ENCODE data around the gene MTIF3.

The MTIF3 gene

GRCh38 chr13:27425918-27426630 is 24.3 kb downstream of the MTIF3 start:
- peak overlapping the region; percentile 75 to 78 for H3K4me3 ChIP-seq (ENCODE audit: low read depth in 1 of 2, low read length in 2 of 2)
- peak overlapping the region; percentile 83 for H3K27ac ChIP-seq (ENCODE audit: low read depth, low read length)
- peaks cover 36% of the 10 kb centered on the region for H3K4me1 ChIP-seq (ENCODE audit: insufficient read depth, low read length)

GRCh38 chr13:27425158-27425917 is 25.0 kb downstream of the MTIF3 start:
- H3K4me1 ChIP-seq (ENCODE audit: insufficient read depth, low read length): peaks cover 36% of the 10 kb centered on the region
- no peaks in the 10 kb centered on the region for H3K27me3 ChIP-seq (ENCODE audit: control insufficient read depth in 1 of 2, insufficient read depth in 2 of 2, low read length in 2 of 2)
- H3K9ac ChIP-seq (ENCODE audit: low read length): peak overlapping the region; percentile 66
- H3K9me3 ChIP-seq (ENCODE audit: low read length): no peaks in the 10 kb centered on the region
- peaks cover 20% of the 10 kb centered on the region for H3K36me3 ChIP-seq (ENCODE audit: insufficient read depth, low read length)
- H3K27ac ChIP-seq (ENCODE audit: low read depth, low read length): peak overlapping the region; percentile 83
- H3K4me3 ChIP-seq (ENCODE audit: low read depth in 1 of 2, low read length in 2 of 2): peak overlapping the region; percentile 75 to 78

More at GRCh38 chr13:27425918-27426630, 24.3 kb downstream of the MTIF3 start:
- Histone ChIP-seq H3K36me3 (ENCODE audit: insufficient read depth, low read length) (peaks cover 28% of the 10 kb centered on the region), H3K27me3 (ENCODE audit: control insufficient read depth in 1 of 2, insufficient read depth in 2 of 2, low read length in 2 of 2) (no peaks in the 10 kb centered on the region), H3K9me3 (ENCODE audit: low read length) (no peaks in the 10 kb centered on the region), H3K9ac (ENCODE audit: low read length) (peak overlapping the region; percentile 66)

- H3K27ac ChIP-seq (ENCODE audit: low read depth, low read length): peak within 1 kb of the TSS; percentile 93
- H3K9me3 ChIP-seq (ENCODE audit: low read length): no peaks in the 10 kb centered on the region
- H3K9ac ChIP-seq (ENCODE audit: low read length): peak within 1 kb of the TSS; percentile 66
- H3K27me3 ChIP-seq (ENCODE audit: control insufficient read depth in 1 of 2, insufficient read depth in 2 of 2, low read length in 2 of 2): no peaks in the 10 kb centered on the region
- peaks cover 36% of the 10 kb centered on the region for H3K4me1 ChIP-seq (ENCODE audit: insufficient read depth, low read length)
- H3K36me3 ChIP-seq (ENCODE audit: insufficient read depth, low read length): peaks cover 13% of the 10 kb centered on the region
- H3K4me3 ChIP-seq (ENCODE audit: low read depth in 1 of 2, low read length in 2 of 2): peak within 1 kb of the TSS; percentile 75 to 78
These were observed 25.9 kb downstream of the MTIF3 start, which contains the start of gene GTF3A for GRCh38 chr13:27424246-27425157. Gene GTF3A, plus strand, starts transcription at chr13:27424619.

- no peak overlapping the region for H3K27ac ChIP-seq (ENCODE audit: low read depth, low read length)
- no peaks in the 10 kb centered on the region for H3K9me3 ChIP-seq (ENCODE audit: low read length)
- no peaks in the 10 kb centered on the region for H3K27me3 ChIP-seq (ENCODE audit: control insufficient read depth in 1 of 2, insufficient read depth in 2 of 2, low read length in 2 of 2)
- no peak overlapping the region for H3K9ac ChIP-seq (ENCODE audit: low read length)
- peaks cover 4% of the 10 kb centered on the region for H3K36me3 ChIP-seq (ENCODE audit: insufficient read depth, low read length)
- H3K4me3 ChIP-seq (ENCODE audit: low read depth in 1 of 2, low read length in 2 of 2): peak overlapping the region in 1 of 2 donors; percentile 78
- H3K4me1 ChIP-seq (ENCODE audit: insufficient read depth, low read length): peaks cover 36% of the 10 kb centered on the region
These were observed 27.0 kb downstream of the MTIF3 start for GRCh38 chr13:27423333-27423732.

- H3K9ac ChIP-seq (ENCODE audit: low read length): no peak overlapping the region
- H3K27me3 ChIP-seq (ENCODE audit: control insufficient read depth in 1 of 2, insufficient read depth in 2 of 2, low read length in 2 of 2): no peaks in the 10 kb centered on the region
- no peak overlapping the region for H3K27ac ChIP-seq (ENCODE audit: low read depth, low read length)
- no peak overlapping the region for H3K4me3 ChIP-seq (ENCODE audit: low read depth in 1 of 2, low read length in 2 of 2)
- no peaks in the 10 kb centered on the region for H3K36me3 ChIP-seq (ENCODE audit: insufficient read depth, low read length)
- peaks cover 22% of the 10 kb centered on the region for H3K4me1 ChIP-seq (ENCODE audit: insufficient read depth, low read length)
- H3K9me3 ChIP-seq (ENCODE audit: low read length): no peaks in the 10 kb centered on the region
These were observed 29.1 kb downstream of the MTIF3 start for GRCh38 chr13:27421101-27421871.

GRCh38 chr13:27419328-27419727 is 31.0 kb downstream of the MTIF3 start:
- H3K9ac ChIP-seq (ENCODE audit: low read length): no peak overlapping the region
- H3K27me3 ChIP-seq (ENCODE audit: control insufficient read depth in 1 of 2, insufficient read depth in 2 of 2, low read length in 2 of 2): no peaks in the 10 kb centered on the region
- H3K4me1 ChIP-seq (ENCODE audit: insufficient read depth, low read length): peaks cover 8% of the 10 kb centered on the region
- H3K9me3 ChIP-seq (ENCODE audit: low read length): no peaks in the 10 kb centered on the region
- no peak overlapping the region for H3K27ac ChIP-seq (ENCODE audit: low read depth, low read length)
- H3K36me3 ChIP-seq (ENCODE audit: insufficient read depth, low read length): no peaks in the 10 kb centered on the region
- H3K4me3 ChIP-seq (ENCODE audit: low read depth in 1 of 2, low read length in 2 of 2): no peak overlapping the region

GRCh38 chr13:27415116-27415515 is 35.2 kb downstream of the MTIF3 start:
- Histone ChIP-seq H3K9me3 (ENCODE audit: low read length) (no peaks in the 10 kb centered on the region), H3K4me1 (ENCODE audit: insufficient read depth, low read length) (no peaks in the 10 kb centered on the region), H3K9ac (ENCODE audit: low read length) (no peak overlapping the region), H3K27me3 (ENCODE audit: control insufficient read depth in 1 of 2, insufficient read depth in 2 of 2, low read length in 2 of 2) (no peaks in the 10 kb centered on the region), H3K27ac (ENCODE audit: low read depth, low read length) (no peak overlapping the region), H3K36me3 (ENCODE audit: insufficient read depth, low read length) (no peaks in the 10 kb centered on the region), H3K4me3 (ENCODE audit: low read depth in 1 of 2, low read length in 2 of 2) (no peak overlapping the region)

- no peak overlapping the region for H3K9ac ChIP-seq (ENCODE audit: low read length)
- no peaks in the 10 kb centered on the region for H3K4me1 ChIP-seq (ENCODE audit: insufficient read depth, low read length)
- H3K36me3 ChIP-seq (ENCODE audit: insufficient read depth, low read length): no peaks in the 10 kb centered on the region
- H3K9me3 ChIP-seq (ENCODE audit: low read length): no peaks in the 10 kb centered on the region
- H3K27me3 ChIP-seq (ENCODE audit: control insufficient read depth in 1 of 2, insufficient read depth in 2 of 2, low read length in 2 of 2): peaks cover 0 to 4% of the 10 kb centered on the region in 2 donors
- H3K27ac ChIP-seq (ENCODE audit: low read depth, low read length): no peak overlapping the region
- no peak overlapping the region for H3K4me3 ChIP-seq (ENCODE audit: low read depth in 1 of 2, low read length in 2 of 2)
These were observed 39.0 kb downstream of the MTIF3 start for GRCh38 chr13:27411341-27411740.

GRCh38 chr13:27409013-27409412 is 41.4 kb downstream of the MTIF3 start:
- Histone ChIP-seq H3K4me1 (ENCODE audit: insufficient read depth, low read length) (peaks cover 3% of the 10 kb centered on the region), H3K9ac (ENCODE audit: low read length) (no peak overlapping the region), H3K9me3 (ENCODE audit: low read length) (no peaks in the 10 kb centered on the region), H3K36me3 (ENCODE audit: insufficient read depth, low read length) (no peaks in the 10 kb centered on the region), H3K27me3 (ENCODE audit: control insufficient read depth in 1 of 2, insufficient read depth in 2 of 2, low read length in 2 of 2) (peaks cover 0 to 4% of the 10 kb centered on the region in 2 donors), H3K4me3 (ENCODE audit: low read depth in 1 of 2, low read length in 2 of 2) (no peak overlapping the region), H3K27ac (ENCODE audit: low read depth, low read length) (no peak overlapping the region)

GRCh38 chr13:27408074-27408473 is 42.3 kb downstream of the MTIF3 start:
- peaks cover 13% of the 10 kb centered on the region for H3K4me1 ChIP-seq (ENCODE audit: insufficient read depth, low read length)
- no peak overlapping the region for H3K27ac ChIP-seq (ENCODE audit: low read depth, low read length)
- no peak overlapping the region for H3K4me3 ChIP-seq (ENCODE audit: low read depth in 1 of 2, low read length in 2 of 2)
- H3K9me3 ChIP-seq (ENCODE audit: low read length): no peaks in the 10 kb centered on the region
- H3K9ac ChIP-seq (ENCODE audit: low read length): no peak overlapping the region
- H3K27me3 ChIP-seq (ENCODE audit: control insufficient read depth in 1 of 2, insufficient read depth in 2 of 2, low read length in 2 of 2): peaks cover 0 to 4% of the 10 kb centered on the region in 2 donors
- no peaks in the 10 kb centered on the region for H3K36me3 ChIP-seq (ENCODE audit: insufficient read depth, low read length)

Data from muscle layer of colon (tissue), 2 donors.